Adrenal gland (tissue), 5 donors: ENCODE results near the gene DES.

Experiments used
- POLR2A ChIP-seq, 2 donors: fragments of 450-650 bp; IDR thresholded peaks; one replicate each; pipeline ENCODE4 v1.6.1; 2017; ENCODE audit warnings: antibody characterized with exemption in 2 of 2, mild to moderate bottlenecking in 2 of 2, moderate library complexity in 1 of 2
- TF ChIP-seq, protein P1 (sequence below), 6 experiments: fragments of 450-650 bp in 4 of 6; fragments of 200-600 bp in 2 of 6; sonication (generic) in 1 of 6; IDR thresholded peaks; 1 replicate in 5 of 6; 2 replicates in 1 of 6; pipeline versions ENCODE4 v1.5.1 to v1.8.0; 2016 to 2021; ENCODE audit warnings: antibody characterized with exemption in 6 of 6, mild to moderate bottlenecking in 2 of 6, moderate library complexity in 1 of 6
- donor health status: DM: no; HTN: no; CAD: no.

DNA sequence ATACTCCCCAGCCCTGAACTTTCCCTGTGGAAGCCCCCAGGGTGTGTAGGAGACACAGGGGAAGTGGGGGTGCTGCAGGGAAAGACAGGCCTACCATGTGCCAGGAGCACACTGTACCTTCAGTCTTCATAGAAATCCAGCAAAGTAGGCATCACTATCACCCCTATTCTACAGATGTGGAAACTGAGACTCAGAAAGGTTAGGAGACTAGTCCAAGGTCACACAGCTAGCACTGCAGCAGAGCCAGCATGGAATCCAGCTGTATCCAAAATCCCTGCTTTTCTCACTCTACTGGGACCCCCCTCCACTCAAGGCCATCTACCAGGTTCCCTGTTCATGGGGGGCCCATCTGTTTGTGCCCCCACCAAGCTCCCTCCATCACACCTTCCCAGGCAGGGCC lies 37.3 kb upstream of the DES start:
- TF ChIP-seq, protein P1, sequence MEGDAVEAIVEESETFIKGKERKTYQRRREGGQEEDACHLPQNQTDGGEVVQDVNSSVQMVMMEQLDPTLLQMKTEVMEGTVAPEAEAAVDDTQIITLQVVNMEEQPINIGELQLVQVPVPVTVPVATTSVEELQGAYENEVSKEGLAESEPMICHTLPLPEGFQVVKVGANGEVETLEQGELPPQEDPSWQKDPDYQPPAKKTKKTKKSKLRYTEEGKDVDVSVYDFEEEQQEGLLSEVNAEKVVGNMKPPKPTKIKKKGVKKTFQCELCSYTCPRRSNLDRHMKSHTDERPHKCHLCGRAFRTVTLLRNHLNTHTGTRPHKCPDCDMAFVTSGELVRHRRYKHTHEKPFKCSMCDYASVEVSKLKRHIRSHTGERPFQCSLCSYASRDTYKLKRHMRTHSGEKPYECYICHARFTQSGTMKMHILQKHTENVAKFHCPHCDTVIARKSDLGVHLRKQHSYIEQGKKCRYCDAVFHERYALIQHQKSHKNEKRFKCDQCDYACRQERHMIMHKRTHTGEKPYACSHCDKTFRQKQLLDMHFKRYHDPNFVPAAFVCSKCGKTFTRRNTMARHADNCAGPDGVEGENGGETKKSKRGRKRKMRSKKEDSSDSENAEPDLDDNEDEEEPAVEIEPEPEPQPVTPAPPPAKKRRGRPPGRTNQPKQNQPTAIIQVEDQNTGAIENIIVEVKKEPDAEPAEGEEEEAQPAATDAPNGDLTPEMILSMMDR (IDR thresholded peaks at IDR 0.05) = no peak
- no peak for TF ChIP-seq POLR2A (IDR thresholded peaks at IDR 0.05)
